OCI-LY1 (cell line): ENCODE data around the gene PPIE.

Source experiments
- CTCF ChIP-seq: fragments of 200-600 bp; sonication (generic), shearing (Covaris generic); IDR thresholded peaks from 2 replicates; pipeline ENCODE4 v1.5.1; 2017; ENCODE audit warnings: mild to moderate bottlenecking, antibody characterized with exemption, low read length, moderate library complexity, mixed read lengths
- EZH2 ChIP-seq: fragments of 200-600 bp; sonication (generic), shearing (Covaris generic); IDR thresholded peaks from 2 replicates; pipeline ENCODE4 v1.8.0; 2017; ENCODE audit warnings: borderline replicate concordance, mixed run types, mild to moderate bottlenecking, antibody characterized with exemption, low read length, moderate library complexity, mixed read lengths

GRCh38 chr1:39787468-39787867, 48.8 kb downstream of the PPIE start:
- TF ChIP-seq CTCF (no peak), EZH2 (no peak)
